ENCODE results near the gene MTMR2. TPM values are rescaled to one million over a fixed set of nuclear protein-coding genes. Genes with fewer than 3 reads are reported as not detected.

The MTMR2 gene
- total RNA-seq, 1 experiment from 2014 or later, result 59.0 TPM

GRCh38 chr11:95892892-95893570 is 30.9 kb downstream of the MTMR2 start:
- Histone ChIP-seq H2AFZ (ENCODE audit: low read length) (no peak overlapping the region), H2BK20ac (ENCODE audit: low read depth, low read length, poor library complexity, severe bottlenecking) (no peak overlapping the region), H2BK5ac (ENCODE audit: insufficient read length, low read length) (no peak overlapping the region), H2BK12ac (ENCODE audit: insufficient read length, low read depth, low read length) (no peak overlapping the region), H4K91ac (ENCODE audit: insufficient read length, low read depth, low read length) (no peak overlapping the region), H3K27me3 (ENCODE audit: insufficient read depth, low read length) (no peaks in the 10 kb centered on the region), H3K9ac (ENCODE audit: extremely low read depth, insufficient read length, low read length) (no peak overlapping the region), H3K79me2 (ENCODE audit: insufficient read depth, low read length) (no peaks in the 10 kb centered on the region), H3T11ph (ENCODE audit: low read length) (no peak overlapping the region), H4K5ac (ENCODE audit: insufficient read length, low read depth, low read length) (no peak overlapping the region), H3K14ac (ENCODE audit: insufficient read depth, low read length) (no peak overlapping the region), H3K27ac (ENCODE audit: insufficient read length, low read depth, low read length) (no peak overlapping the region), H2BK15ac (ENCODE audit: low read depth, low read length) (no peak overlapping the region), H3K4me2 (ENCODE audit: insufficient read depth, insufficient read length, low read length) (no peak overlapping the region), H3K79me1 (ENCODE audit: insufficient read depth, low read depth, low read length, poor library complexity, severe bottlenecking) (peaks cover 3% of the 10 kb centered on the region), H3K4me1 (ENCODE audit: insufficient read depth, low read length) (no peaks in the 10 kb centered on the region; the same call in 1 of the 2 replicates), H2AK5ac (ENCODE audit: insufficient read length, low read length) (no peak overlapping the region), H3K56ac (ENCODE audit: insufficient read length, low read depth, low read length) (no peak overlapping the region), H3K9me3 (ENCODE audit: control insufficient read depth, low read depth, low read length) (no peaks in the 10 kb centered on the region), H3K23ac (ENCODE audit: insufficient read length, low read depth, low read length) (no peak overlapping the region), H3K4ac (ENCODE audit: low read depth, low read length) (no peak overlapping the region), H2BK120ac (ENCODE audit: low read depth, low read length, poor library complexity, severe bottlenecking) (no peak overlapping the region), H3K23me2 (ENCODE audit: insufficient read length, low read depth, low read length, poor library complexity, severe bottlenecking) (no peaks in the 10 kb centered on the region), H4K20me1 (ENCODE audit: control insufficient read depth, insufficient read depth, insufficient read length) (no peaks in the 10 kb centered on the region), H3K18ac (ENCODE audit: insufficient read length, low read depth, low read length) (no peak overlapping the region), H4K8ac (replicated peaks; ENCODE audit: insufficient read length, low read depth, low read length) (no peak overlapping the region)
- WGBS (ENCODE audit: extremely low coverage, insufficient read length, low lambda C conversion rate), result no CpG with 5 or more reads among the region's 4 CpGs
- Mint-ChIP-seq H3K4me1 (peaks cover 8 to 9% of the 10 kb centered on the region in 2 experiments), H3K27me3 (ENCODE audit: low read depth) (no peaks in the 10 kb centered on the region), H3K27ac (no peak overlapping the region), H3K36me3 (ENCODE audit: insufficient read depth in 1 of 3, low read depth in 3 of 3) (no peaks in the 10 kb centered on the region), H3K9me3 (no peaks in the 10 kb centered on the region), H3K4me3 (no peak overlapping the region)
- DNase-seq, result no peak
- TF ChIP-seq, protein P1, sequence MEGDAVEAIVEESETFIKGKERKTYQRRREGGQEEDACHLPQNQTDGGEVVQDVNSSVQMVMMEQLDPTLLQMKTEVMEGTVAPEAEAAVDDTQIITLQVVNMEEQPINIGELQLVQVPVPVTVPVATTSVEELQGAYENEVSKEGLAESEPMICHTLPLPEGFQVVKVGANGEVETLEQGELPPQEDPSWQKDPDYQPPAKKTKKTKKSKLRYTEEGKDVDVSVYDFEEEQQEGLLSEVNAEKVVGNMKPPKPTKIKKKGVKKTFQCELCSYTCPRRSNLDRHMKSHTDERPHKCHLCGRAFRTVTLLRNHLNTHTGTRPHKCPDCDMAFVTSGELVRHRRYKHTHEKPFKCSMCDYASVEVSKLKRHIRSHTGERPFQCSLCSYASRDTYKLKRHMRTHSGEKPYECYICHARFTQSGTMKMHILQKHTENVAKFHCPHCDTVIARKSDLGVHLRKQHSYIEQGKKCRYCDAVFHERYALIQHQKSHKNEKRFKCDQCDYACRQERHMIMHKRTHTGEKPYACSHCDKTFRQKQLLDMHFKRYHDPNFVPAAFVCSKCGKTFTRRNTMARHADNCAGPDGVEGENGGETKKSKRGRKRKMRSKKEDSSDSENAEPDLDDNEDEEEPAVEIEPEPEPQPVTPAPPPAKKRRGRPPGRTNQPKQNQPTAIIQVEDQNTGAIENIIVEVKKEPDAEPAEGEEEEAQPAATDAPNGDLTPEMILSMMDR (conservative IDR thresholded peaks at IDR 0.05), result no peak

Data from H9 (cell line).